SK-N-SH (cell line): ENCODE measurements around the gene DCX.

Experiments
- GATA2 ChIP-seq: sonication (generic); formaldehyde crosslinking; IDR thresholded peaks from 2 replicates; pipeline ENCODE4 v1.5.0; 2020; ENCODE audit warnings: mild to moderate bottlenecking, missing genetic modification reagents
- NFIC ChIP-seq: IDR thresholded peaks from 2 replicates; pipeline ENCODE4 v1.4.0; 2012; ENCODE audit warnings: borderline replicate concordance
- RFX5 ChIP-seq: IDR thresholded peaks from 2 replicates; pipeline ENCODE4 v1.6.1; 2012; ENCODE audit warnings: mild to moderate bottlenecking, improper control_type of control experiment, low read length
- TAF1 ChIP-seq: IDR thresholded peaks from 2 replicates; pipeline ENCODE4 v1.6.1; 2012; ENCODE audit warnings: low read depth, mild to moderate bottlenecking, low read length, moderate library complexity, borderline replicate concordance
- TF ChIP-seq, protein P1 (sequence below): IDR thresholded peaks from 2 replicates; pipeline ENCODE4 v1.4.0; 2012; ENCODE audit warnings: low read depth
- TF ChIP-seq, protein P2 (sequence below): fragments of 200-600 bp; sonication (generic); IDR thresholded peaks from 2 replicates; pipeline ENCODE4 v1.6.1; 2017; ENCODE audit warnings: antibody characterized with exemption, mild to moderate bottlenecking, moderate library complexity

DNA sequence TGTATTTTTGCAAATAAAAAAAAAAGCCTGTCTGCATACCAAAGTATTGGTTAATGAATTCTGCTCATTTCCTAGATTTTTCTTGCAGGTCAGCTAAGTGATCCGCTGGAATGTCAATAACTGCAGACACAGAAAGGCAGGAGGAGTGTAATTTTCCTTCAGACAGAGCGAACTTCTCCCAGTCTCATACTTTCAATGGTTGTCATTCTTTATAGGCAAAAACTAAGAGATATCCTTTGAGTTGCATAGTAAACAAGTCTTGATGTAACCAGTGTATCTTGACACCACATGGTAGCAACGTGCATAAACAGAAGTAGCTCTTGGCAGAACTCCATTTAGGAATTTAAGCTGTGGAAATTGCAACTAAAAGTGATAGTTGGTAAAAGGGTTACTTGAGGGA, 149.9 kb downstream of the DCX start:
- no peak for TF ChIP-seq TAF1
- TF ChIP-seq, protein P1, sequence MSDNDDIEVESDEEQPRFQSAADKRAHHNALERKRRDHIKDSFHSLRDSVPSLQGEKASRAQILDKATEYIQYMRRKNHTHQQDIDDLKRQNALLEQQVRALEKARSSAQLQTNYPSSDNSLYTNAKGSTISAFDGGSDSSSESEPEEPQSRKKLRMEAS, result no peak
- TF ChIP-seq, protein P2, sequence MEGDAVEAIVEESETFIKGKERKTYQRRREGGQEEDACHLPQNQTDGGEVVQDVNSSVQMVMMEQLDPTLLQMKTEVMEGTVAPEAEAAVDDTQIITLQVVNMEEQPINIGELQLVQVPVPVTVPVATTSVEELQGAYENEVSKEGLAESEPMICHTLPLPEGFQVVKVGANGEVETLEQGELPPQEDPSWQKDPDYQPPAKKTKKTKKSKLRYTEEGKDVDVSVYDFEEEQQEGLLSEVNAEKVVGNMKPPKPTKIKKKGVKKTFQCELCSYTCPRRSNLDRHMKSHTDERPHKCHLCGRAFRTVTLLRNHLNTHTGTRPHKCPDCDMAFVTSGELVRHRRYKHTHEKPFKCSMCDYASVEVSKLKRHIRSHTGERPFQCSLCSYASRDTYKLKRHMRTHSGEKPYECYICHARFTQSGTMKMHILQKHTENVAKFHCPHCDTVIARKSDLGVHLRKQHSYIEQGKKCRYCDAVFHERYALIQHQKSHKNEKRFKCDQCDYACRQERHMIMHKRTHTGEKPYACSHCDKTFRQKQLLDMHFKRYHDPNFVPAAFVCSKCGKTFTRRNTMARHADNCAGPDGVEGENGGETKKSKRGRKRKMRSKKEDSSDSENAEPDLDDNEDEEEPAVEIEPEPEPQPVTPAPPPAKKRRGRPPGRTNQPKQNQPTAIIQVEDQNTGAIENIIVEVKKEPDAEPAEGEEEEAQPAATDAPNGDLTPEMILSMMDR, result no peak
- TF ChIP-seq GATA2 (CRISPR knock-in tag), result no peak
- no peak for TF ChIP-seq RFX5
- no peak for TF ChIP-seq NFIC
